Measurements from ENCODE around the gene SEMA3E. TPM values are rescaled to one million over a fixed set of nuclear protein-coding genes. Genes with fewer than 3 reads are reported as not detected.

Gene SEMA3E
- total RNA-seq, 1 donor from 2014 or later: 1.3 TPM

DNA sequence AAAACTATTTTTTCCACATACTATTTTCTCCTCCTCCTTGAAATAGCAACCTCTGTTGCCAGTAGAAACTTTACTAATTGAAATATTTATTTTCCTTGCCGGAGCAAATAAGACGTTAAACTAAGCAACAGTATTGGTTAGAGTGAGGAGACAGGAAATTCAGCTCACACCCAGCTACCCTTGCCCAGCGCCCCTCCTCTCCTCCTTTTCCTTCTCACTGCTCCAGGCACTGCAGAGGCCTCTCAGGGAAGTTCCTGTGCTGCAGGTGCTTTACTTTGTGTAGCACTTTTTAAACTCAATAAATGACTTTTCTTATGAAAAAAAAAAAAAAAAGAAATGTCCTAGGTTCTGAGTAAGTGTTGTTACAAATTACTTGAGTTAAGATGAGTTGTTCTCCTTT is 134.0 kb downstream of the SEMA3E start:
- H3K9me3 Mint-ChIP-seq: no peaks in the 10 kb centered on the region
- no peak for DNase-seq (ENCODE audit: low spot score in 2 of 2, unreplicated experiment in 2 of 2)
- TF ChIP-seq, protein P1, sequence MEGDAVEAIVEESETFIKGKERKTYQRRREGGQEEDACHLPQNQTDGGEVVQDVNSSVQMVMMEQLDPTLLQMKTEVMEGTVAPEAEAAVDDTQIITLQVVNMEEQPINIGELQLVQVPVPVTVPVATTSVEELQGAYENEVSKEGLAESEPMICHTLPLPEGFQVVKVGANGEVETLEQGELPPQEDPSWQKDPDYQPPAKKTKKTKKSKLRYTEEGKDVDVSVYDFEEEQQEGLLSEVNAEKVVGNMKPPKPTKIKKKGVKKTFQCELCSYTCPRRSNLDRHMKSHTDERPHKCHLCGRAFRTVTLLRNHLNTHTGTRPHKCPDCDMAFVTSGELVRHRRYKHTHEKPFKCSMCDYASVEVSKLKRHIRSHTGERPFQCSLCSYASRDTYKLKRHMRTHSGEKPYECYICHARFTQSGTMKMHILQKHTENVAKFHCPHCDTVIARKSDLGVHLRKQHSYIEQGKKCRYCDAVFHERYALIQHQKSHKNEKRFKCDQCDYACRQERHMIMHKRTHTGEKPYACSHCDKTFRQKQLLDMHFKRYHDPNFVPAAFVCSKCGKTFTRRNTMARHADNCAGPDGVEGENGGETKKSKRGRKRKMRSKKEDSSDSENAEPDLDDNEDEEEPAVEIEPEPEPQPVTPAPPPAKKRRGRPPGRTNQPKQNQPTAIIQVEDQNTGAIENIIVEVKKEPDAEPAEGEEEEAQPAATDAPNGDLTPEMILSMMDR (IDR thresholded peaks at IDR 0.05; ENCODE audit: unreplicated experiment): no peak
- no peaks in the 10 kb centered on the region for H3K36me3 Mint-ChIP-seq
- no peak overlapping the region for H3K27ac Mint-ChIP-seq
- no peaks in the 10 kb centered on the region for H3K27me3 Mint-ChIP-seq (ENCODE audit: low read depth)
- no peak overlapping the region for H3K4me3 Mint-ChIP-seq
- H3K4me1 Mint-ChIP-seq: peaks cover 20% of the 10 kb centered on the region

DNA sequence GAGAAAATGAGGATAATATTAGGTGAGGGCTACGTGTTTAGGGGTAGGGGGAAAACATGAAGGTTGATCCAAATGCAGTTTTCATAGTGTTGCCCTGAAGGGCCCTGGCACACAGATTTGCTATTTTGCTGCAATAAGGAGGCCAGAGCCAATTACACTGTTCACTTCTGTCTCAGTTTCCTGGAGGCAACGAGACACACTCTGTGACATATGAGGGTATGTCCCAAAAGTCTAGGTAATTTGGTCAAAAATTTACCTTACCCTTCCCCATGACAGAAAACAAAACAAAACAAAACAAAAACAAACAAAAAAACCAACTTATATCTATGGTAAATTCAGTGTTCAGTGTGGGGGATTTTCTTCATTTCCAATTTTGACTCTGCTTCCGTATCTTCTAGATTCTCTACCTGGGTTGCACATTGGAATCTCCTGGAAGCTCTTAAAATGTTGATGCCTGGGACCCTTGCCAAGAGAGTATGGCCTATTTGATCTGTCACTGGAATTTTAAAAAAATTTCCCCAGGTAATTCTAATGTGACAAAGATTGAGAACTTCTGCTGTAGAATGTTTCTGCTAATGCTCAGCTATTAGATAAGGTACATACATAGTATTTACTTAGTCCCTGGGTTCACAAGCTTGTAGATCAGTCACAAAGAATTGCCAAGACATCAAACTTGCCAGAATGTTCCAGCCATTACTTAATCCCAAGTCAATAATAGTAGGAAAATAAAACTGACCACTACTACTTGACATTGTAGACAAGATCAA is 139.5 kb downstream of the SEMA3E start:
- TF ChIP-seq, protein P1 (IDR thresholded peaks at IDR 0.05; ENCODE audit: unreplicated experiment): no peak
- Mint-ChIP-seq H3K4me1 (peaks cover 11% of the 10 kb centered on the region), H3K27me3 (ENCODE audit: low read depth) (no peaks in the 10 kb centered on the region), H3K4me3 (no peak overlapping the region), H3K9me3 (no peaks in the 10 kb centered on the region), H3K36me3 (no peaks in the 10 kb centered on the region), H3K27ac (peak overlapping the region; percentile 6)
- no peak for DNase-seq (ENCODE audit: low spot score in 2 of 2, unreplicated experiment in 2 of 2)

DNA sequence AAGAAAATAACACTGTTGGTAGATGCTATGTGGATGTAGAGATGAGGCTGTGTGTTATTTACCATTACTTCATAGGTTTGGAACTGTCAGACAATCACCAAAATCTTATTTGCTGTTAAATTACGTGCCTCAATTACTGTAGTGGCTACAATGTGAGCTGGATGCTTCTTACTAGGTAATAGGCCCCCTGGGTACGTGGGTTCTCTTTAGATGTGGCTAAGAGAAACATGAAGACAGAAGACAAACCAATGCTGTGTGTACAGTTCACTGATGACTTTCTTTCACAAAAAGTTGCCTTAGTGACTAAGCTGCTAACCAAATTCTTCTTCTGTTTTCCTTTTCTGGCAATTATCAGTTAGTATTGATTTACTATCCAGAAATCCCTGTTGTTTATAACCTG is 144.6 kb downstream of the SEMA3E start:
- peaks cover 1% of the 10 kb centered on the region for H3K4me1 Mint-ChIP-seq
- H3K27ac Mint-ChIP-seq: no peak overlapping the region
- H3K9me3 Mint-ChIP-seq: peaks cover 5% of the 10 kb centered on the region
- TF ChIP-seq, protein P1 (IDR thresholded peaks at IDR 0.05; ENCODE audit: unreplicated experiment): no peak
- no peak for DNase-seq (ENCODE audit: low spot score in 2 of 2, unreplicated experiment in 2 of 2)
- no peaks in the 10 kb centered on the region for H3K36me3 Mint-ChIP-seq
- no peaks in the 10 kb centered on the region for H3K27me3 Mint-ChIP-seq (ENCODE audit: low read depth)
- H3K4me3 Mint-ChIP-seq: no peak overlapping the region

DNA sequence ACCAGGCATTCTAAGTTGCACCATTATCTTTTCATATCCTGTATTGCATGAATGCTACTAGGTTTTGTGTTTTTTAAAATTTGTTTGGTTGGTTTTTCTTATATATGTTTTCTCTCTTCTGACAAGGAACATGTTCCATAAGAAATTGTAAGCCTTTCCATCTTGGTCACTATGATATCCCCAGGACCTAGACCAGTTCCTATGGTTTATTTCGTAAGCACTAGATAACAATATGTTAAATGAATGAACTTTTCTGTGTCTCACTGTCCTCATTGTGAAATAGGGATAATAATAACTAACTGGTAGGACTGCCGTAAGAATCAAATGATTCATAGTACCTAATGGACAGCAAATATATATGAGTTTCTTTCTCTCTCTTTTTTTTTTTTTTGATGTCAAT is 146.3 kb downstream of the SEMA3E start:
- Mint-ChIP-seq H3K27me3 (ENCODE audit: low read depth) (no peaks in the 10 kb centered on the region), H3K4me1 (no peaks in the 10 kb centered on the region), H3K4me3 (no peak overlapping the region), H3K36me3 (no peaks in the 10 kb centered on the region), H3K27ac (no peak overlapping the region), H3K9me3 (peaks cover 5% of the 10 kb centered on the region)
- no peak for DNase-seq (ENCODE audit: low spot score in 2 of 2, unreplicated experiment in 2 of 2)
- TF ChIP-seq, protein P1 (IDR thresholded peaks at IDR 0.05; ENCODE audit: unreplicated experiment): no peak

DNA sequence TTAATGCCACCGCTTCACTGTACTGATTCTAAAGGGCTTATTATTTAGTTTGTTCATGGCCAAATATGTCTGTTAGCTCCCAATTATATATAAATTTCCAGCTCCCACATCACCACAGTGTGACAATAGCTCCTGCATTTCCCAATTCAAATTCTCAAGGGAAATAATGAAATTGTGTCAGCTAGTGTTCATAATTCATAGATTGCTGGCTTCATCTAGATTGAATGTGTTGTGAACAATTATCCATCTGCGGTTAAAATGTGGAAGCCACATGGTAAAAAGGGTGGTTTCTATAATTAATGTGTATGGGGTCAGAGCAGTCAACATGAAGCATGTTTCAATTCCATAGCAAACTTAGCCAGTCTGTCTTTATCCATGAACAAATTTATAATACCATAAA is 154.3 kb downstream of the SEMA3E start:
- H3K27me3 Mint-ChIP-seq (ENCODE audit: low read depth): no peaks in the 10 kb centered on the region
- H3K4me1 Mint-ChIP-seq: peaks cover 3% of the 10 kb centered on the region
- DNase-seq (ENCODE audit: low spot score in 2 of 2, unreplicated experiment in 2 of 2): no peak
- no peak overlapping the region for H3K4me3 Mint-ChIP-seq
- TF ChIP-seq, protein P1 (IDR thresholded peaks at IDR 0.05; ENCODE audit: unreplicated experiment): no peak
- no peaks in the 10 kb centered on the region for H3K9me3 Mint-ChIP-seq
- H3K27ac Mint-ChIP-seq: no peak overlapping the region
- H3K36me3 Mint-ChIP-seq: no peaks in the 10 kb centered on the region
